Caco-2 (cell line): ENCODE measurements around the gene HSPA6. TPM values are rescaled to one million over a fixed set of nuclear protein-coding genes. Genes with fewer than 3 reads are reported as not detected.
"Not testable (repeated sequence)": the region's sequence is repeated elsewhere in the genome, so short reads cannot be mapped to it uniquely, and the experiment has no call there.

Experiments used
- BruUV-seq: library from RNA; stranded (reverse); fragments of 400-500 nt; replicated peaks from 2 replicates; lab custom pipeline; 2021; lab: Mats Ljungman, UMichigan
- CTCF ChIA-PET: fragments of 300-600 bp; sonication (Branson Sonifier 250); formaldehyde crosslinking; loops from one replicate; lab custom pipeline; 2022; ENCODE audit warnings: antibody characterized with exemption; lab: Charles Lee
- POLR2A ChIA-PET: fragments of 300-600 bp; sonication (Branson Sonifier 250); formaldehyde crosslinking; loops from one replicate; lab custom pipeline; 2022; ENCODE audit warnings: antibody characterized with exemption; lab: Charles Lee
- DNase-seq, 2 experiments: peaks; one replicate each; pipeline versions ENCODE4 v3.0.0 to v3.0.0-alpha.2; 2020 to 2022
- H3K27me3 ChIP-seq: replicated peaks from 2 replicates; pipeline ENCODE4 v1.6.0; 2011; ENCODE audit warnings: low read length; ENCODE audit not compliant: control insufficient read depth, insufficient read depth
- H3K36me3 ChIP-seq: 2 replicates; pipeline ENCODE4 v1.5.1; 2011; ENCODE audit warnings: low read length; ENCODE audit not compliant: control insufficient read depth, insufficient read depth
- H3K4me1 ChIP-seq: fragments of 250-450 bp; sonication (Bioruptor Pico); 2 replicates; pipeline ENCODE4 v1.5.1; 2020; ENCODE audit warnings: mild to moderate bottlenecking
- H3K4me3 ChIP-seq: 2 replicates; pipeline ENCODE4 v1.5.1; 2011; ENCODE audit warnings: low read depth, mild to moderate bottlenecking, control low read depth, low read length
- H3K9me3 ChIP-seq: fragments of 250-450 bp; sonication (Bioruptor Pico); 2 replicates; pipeline ENCODE4 v1.5.1; 2020; ENCODE audit warnings: mild to moderate bottlenecking, moderate library complexity
- H3K27ac Mint-ChIP-seq: one replicate; pipeline ENCODE4 v1.8.0; 2022; ENCODE audit warnings: mixed read lengths; ENCODE audit not compliant: unreplicated experiment
- H3K27me3 Mint-ChIP-seq: one replicate; pipeline ENCODE4 v1.8.0; 2022; ENCODE audit warnings: mixed read lengths; ENCODE audit not compliant: insufficient read depth, unreplicated experiment
- H3K36me3 Mint-ChIP-seq: one replicate; pipeline ENCODE4 v1.8.0; 2022; ENCODE audit warnings: mild to moderate bottlenecking, mixed read lengths; ENCODE audit not compliant: insufficient read depth, unreplicated experiment
- H3K4me1 Mint-ChIP-seq: one replicate; pipeline ENCODE4 v1.8.0; 2022; ENCODE audit warnings: low read depth, mixed read lengths; ENCODE audit not compliant: unreplicated experiment
- H3K4me3 Mint-ChIP-seq: one replicate; pipeline ENCODE4 v1.8.0; 2022; ENCODE audit warnings: mild to moderate bottlenecking, moderate library complexity, mixed read lengths; ENCODE audit not compliant: unreplicated experiment
- H3K9me3 Mint-ChIP-seq: one replicate; pipeline ENCODE4 v1.8.0; 2022; ENCODE audit warnings: mixed read lengths; ENCODE audit not compliant: unreplicated experiment
- CTCF ChIP-seq, 2 experiments: fragments of 200-600 bp in 1 of 2; IDR thresholded peaks; 1 replicate in 1 of 2; 2 replicates in 1 of 2; pipeline versions ENCODE4 v1.5.1 to v1.8.0; 2011 to 2022; ENCODE audit warnings: antibody characterized with exemption in 1 of 2, control low read depth in 1 of 2, inconsistent platforms in 1 of 2, low read depth in 1 of 2, low read length in 1 of 2, mild to moderate bottlenecking in 1 of 2, moderate library complexity in 1 of 2; ENCODE audit not compliant: insufficient read depth in 1 of 2, severe bottlenecking in 1 of 2, unreplicated experiment in 1 of 2
- intact Hi-C: fragments of 100-400 bp; cut with micrococcal nuclease; formaldehyde crosslinking; loops from one replicate; pipeline ENCODE4 v1.10.0; 2022; ENCODE audit not compliant: unreplicated experiment
- total RNA-seq: library from RNA; stranded (reverse); gene quantifications from 2 replicates; pipeline ENCODE4 v1.2.3, GENCODE V29; 2022

The HSPA6 gene
- total RNA-seq, 1 experiment from 2014 or later, result 0.32 TPM

GRCh38 chr1:161530158-161530557, 5.8 kb downstream of the HSPA6 start:
- H3K4me1 Mint-ChIP-seq, H3K36me3 ChIP-seq, BruUV-seq, H3K9me3 ChIP-seq, H3K4me1 ChIP-seq, POLR2A ChIA-PET, CTCF ChIA-PET, H3K27me3 ChIP-seq, H3K9me3 Mint-ChIP-seq, H3K27me3 Mint-ChIP-seq: not testable (repeated sequence)
- peak overlapping the region; percentile 69 for H3K4me3 Mint-ChIP-seq
- DNase-seq, result peak; percentile 53 to 72
- H3K27ac Mint-ChIP-seq, result peak overlapping the region; percentile 81
- peak overlapping the region; percentile 51 for H3K4me3 ChIP-seq
- peaks cover 14% of the 10 kb centered on the region for H3K36me3 Mint-ChIP-seq
- intact Hi-C loops, result loop anchor here (5.0 kb wide), 1 partner anchor 82 kb away; no protein-coding TSS in a partner anchor

- BruUV-seq, H3K4me1 Mint-ChIP-seq, H3K27me3 Mint-ChIP-seq, H3K4me1 ChIP-seq, H3K9me3 Mint-ChIP-seq, H3K9me3 ChIP-seq, H3K36me3 ChIP-seq, POLR2A ChIA-PET, H3K27me3 ChIP-seq: not testable (repeated sequence)
- CTCF ChIA-PET, result interaction anchor here (0.6 kb wide), 1 partner anchor 316 kb away, joined by 8 read pairs; no protein-coding TSS in a partner anchor
- H3K4me3 Mint-ChIP-seq, result peak overlapping the region; percentile 69
- peak; percentile 79 to 83 for DNase-seq
- H3K4me3 ChIP-seq, result peak overlapping the region; percentile 51
- intact Hi-C loops, result loop anchor here (5.0 kb wide), 1 partner anchor 81 kb away; no protein-coding TSS in a partner anchor
- peak overlapping the region; percentile 81 for H3K27ac Mint-ChIP-seq
- H3K36me3 Mint-ChIP-seq, result peaks cover 14% of the 10 kb centered on the region
Observed at GRCh38 chr1:161530671-161531641, 6.6 kb downstream of the HSPA6 start.

GRCh38 chr1:161531986-161532643, 7.8 kb downstream of the HSPA6 start:
- H3K27me3 Mint-ChIP-seq, result no peaks in the 10 kb centered on the region
- ChIA-PET POLR2A (no interaction called here), CTCF (interaction anchor here (0.6 kb wide), 1 partner anchor 318 kb away, joined by 8 read pairs; no protein-coding TSS in a partner anchor)
- Histone ChIP-seq H3K9me3 (no peaks in the 10 kb centered on the region), H3K4me1 (no peaks in the 10 kb centered on the region), H3K4me3 (no peak overlapping the region), H3K36me3 (no peaks in the 10 kb centered on the region), H3K27me3 (no peaks in the 10 kb centered on the region)
- DNase-seq, result no peak
- intact Hi-C loops, result loop anchor here (5.0 kb wide), 1 partner anchor 80 kb away; no protein-coding TSS in a partner anchor
- BruUV-seq, result no TSS peak
- peaks cover 10% of the 10 kb centered on the region for H3K4me1 Mint-ChIP-seq
- no peak for TF ChIP-seq CTCF (IDR thresholded peaks at IDR 0.05; ENCODE audit: insufficient read depth in 1 of 2, low read depth in 1 of 2, low read length in 1 of 2, severe bottlenecking in 1 of 2, unreplicated experiment in 1 of 2)
- H3K36me3 Mint-ChIP-seq, result peaks cover 14% of the 10 kb centered on the region
- peak overlapping the region; percentile 66 for H3K4me3 Mint-ChIP-seq
- no peaks in the 10 kb centered on the region for H3K9me3 Mint-ChIP-seq
- H3K27ac Mint-ChIP-seq, result no peak overlapping the region

GRCh38 chr1:161532644-161533567, 8.6 kb downstream of the HSPA6 start:
- H3K9me3 ChIP-seq, BruUV-seq, CTCF ChIA-PET, H3K9me3 Mint-ChIP-seq, H3K36me3 ChIP-seq, H3K4me3 ChIP-seq, H3K4me1 Mint-ChIP-seq, H3K4me1 ChIP-seq, H3K27me3 Mint-ChIP-seq, H3K27ac Mint-ChIP-seq, POLR2A ChIA-PET, DNase-seq, H3K27me3 ChIP-seq: not testable (repeated sequence)
- H3K36me3 Mint-ChIP-seq, result peaks cover 14% of the 10 kb centered on the region
- intact Hi-C loops, result loop anchor here (5.0 kb wide), 1 partner anchor 79 kb away; no protein-coding TSS in a partner anchor
- H3K4me3 Mint-ChIP-seq, result peak overlapping the region; percentile 66

- DNase-seq, POLR2A ChIA-PET, H3K27me3 ChIP-seq, H3K27ac Mint-ChIP-seq, CTCF ChIA-PET, H3K4me3 ChIP-seq, BruUV-seq, H3K9me3 Mint-ChIP-seq, H3K4me1 ChIP-seq, intact Hi-C loops, H3K4me3 Mint-ChIP-seq, H3K4me1 Mint-ChIP-seq, H3K36me3 ChIP-seq, H3K27me3 Mint-ChIP-seq, H3K9me3 ChIP-seq: not testable (repeated sequence)
- peaks cover 14% of the 10 kb centered on the region for H3K36me3 Mint-ChIP-seq
Observed at GRCh38 chr1:161537068-161537669, 12.8 kb downstream of the HSPA6 start.
